Measurements from ENCODE around the gene MEIOC.

DNA sequence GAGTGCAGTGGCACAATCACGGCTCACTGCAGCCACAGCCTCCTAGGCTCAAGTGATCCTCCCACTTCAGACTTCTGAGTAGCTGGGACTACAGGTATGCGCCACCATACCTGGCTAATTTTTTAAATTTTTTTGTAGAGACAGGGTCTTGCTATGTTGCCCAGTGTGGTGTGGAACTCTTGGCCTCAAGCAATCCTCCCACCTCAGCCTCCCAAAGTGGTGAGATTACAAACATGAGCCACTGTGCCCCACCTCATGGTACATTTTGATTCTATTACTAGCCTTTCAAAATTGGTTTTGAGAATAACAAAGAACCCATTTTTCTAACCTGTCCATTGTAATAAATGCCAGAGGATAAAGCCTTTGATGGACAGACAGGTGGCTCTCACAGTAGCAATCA, 31.9 kb downstream of the MEIOC start:
- TF ChIP-seq, protein P1, sequence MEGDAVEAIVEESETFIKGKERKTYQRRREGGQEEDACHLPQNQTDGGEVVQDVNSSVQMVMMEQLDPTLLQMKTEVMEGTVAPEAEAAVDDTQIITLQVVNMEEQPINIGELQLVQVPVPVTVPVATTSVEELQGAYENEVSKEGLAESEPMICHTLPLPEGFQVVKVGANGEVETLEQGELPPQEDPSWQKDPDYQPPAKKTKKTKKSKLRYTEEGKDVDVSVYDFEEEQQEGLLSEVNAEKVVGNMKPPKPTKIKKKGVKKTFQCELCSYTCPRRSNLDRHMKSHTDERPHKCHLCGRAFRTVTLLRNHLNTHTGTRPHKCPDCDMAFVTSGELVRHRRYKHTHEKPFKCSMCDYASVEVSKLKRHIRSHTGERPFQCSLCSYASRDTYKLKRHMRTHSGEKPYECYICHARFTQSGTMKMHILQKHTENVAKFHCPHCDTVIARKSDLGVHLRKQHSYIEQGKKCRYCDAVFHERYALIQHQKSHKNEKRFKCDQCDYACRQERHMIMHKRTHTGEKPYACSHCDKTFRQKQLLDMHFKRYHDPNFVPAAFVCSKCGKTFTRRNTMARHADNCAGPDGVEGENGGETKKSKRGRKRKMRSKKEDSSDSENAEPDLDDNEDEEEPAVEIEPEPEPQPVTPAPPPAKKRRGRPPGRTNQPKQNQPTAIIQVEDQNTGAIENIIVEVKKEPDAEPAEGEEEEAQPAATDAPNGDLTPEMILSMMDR (IDR thresholded peaks at IDR 0.05), result no peak
- no peak for TF ChIP-seq POLR2A (IDR thresholded peaks at IDR 0.05)
